Fibroblast of villous mesenchyme (primary cell): ENCODE measurements around the gene OLFML2B. TPM values are rescaled to one million over a fixed set of nuclear protein-coding genes. Genes with fewer than 3 reads are reported as not detected.

Source experiments
- DNase-seq: peaks from one replicate; pipeline ENCODE4 v3.0.0-alpha.2; 2010; ENCODE audit warnings: low read depth
- H3K4me3 ChIP-seq: 2 replicates; pipeline ENCODE4 v1.5.1; 2011; ENCODE audit warnings: low read depth, mild to moderate bottlenecking, low read length
- CTCF ChIP-seq: IDR thresholded peaks from 2 replicates; pipeline ENCODE4 v1.5.1; 2012; ENCODE audit warnings: low read depth, mild to moderate bottlenecking, low read length; ENCODE audit not compliant: insufficient read depth
- total RNA-seq: library from RNA; depleted of rRNA; stranded (reverse); fragments of >200 nt; gene quantifications from 2 replicates; pipeline ENCODE4 v1.2.3, GENCODE V29; 2012

OLFML2B gene
- total RNA-seq, 1 donor, result 5.2 TPM

- TF ChIP-seq CTCF, result no peak
- no peak for DNase-seq
- no peak overlapping the region for H3K4me3 ChIP-seq
Measured at GRCh38 chr1:162036163-162036562, 12.5 kb upstream of the OLFML2B start.

- TF ChIP-seq CTCF, result no peak
- DNase-seq, result peak; percentile 19
- no peak overlapping the region for H3K4me3 ChIP-seq
Measured at GRCh38 chr1:162035241-162035640, 11.6 kb upstream of the OLFML2B start.

- no peak for DNase-seq
- no peak overlapping the region for H3K4me3 ChIP-seq
- no peak for TF ChIP-seq CTCF
Measured at GRCh38 chr1:162033428-162033827, 9.8 kb upstream of the OLFML2B start.

GRCh38 chr1:162030759-162031280 is 7.2 kb upstream of the OLFML2B start:
- H3K4me3 ChIP-seq, result no peak overlapping the region
- no peak for DNase-seq
- no peak for TF ChIP-seq CTCF

- DNase-seq, result no peak
- no peak overlapping the region for H3K4me3 ChIP-seq
- TF ChIP-seq CTCF, result no peak
Measured at GRCh38 chr1:162029157-162029556, 5.5 kb upstream of the OLFML2B start.

GRCh38 chr1:162028726-162029125 is 5.1 kb upstream of the OLFML2B start:
- DNase-seq, result no peak
- no peak for TF ChIP-seq CTCF
- no peak overlapping the region for H3K4me3 ChIP-seq

GRCh38 chr1:162026881-162027280 is 3.2 kb upstream of the OLFML2B start:
- H3K4me3 ChIP-seq, result no peak overlapping the region
- TF ChIP-seq CTCF, result no peak
- DNase-seq, result peak; percentile 51
